Measurements from ENCODE around the gene DENND2C. TPM values are rescaled to one million over a fixed set of nuclear protein-coding genes. Genes with fewer than 3 reads are reported as not detected.

Gene DENND2C
- total RNA-seq, 1 donor from 2014 or later = 0.12 TPM

DNA sequence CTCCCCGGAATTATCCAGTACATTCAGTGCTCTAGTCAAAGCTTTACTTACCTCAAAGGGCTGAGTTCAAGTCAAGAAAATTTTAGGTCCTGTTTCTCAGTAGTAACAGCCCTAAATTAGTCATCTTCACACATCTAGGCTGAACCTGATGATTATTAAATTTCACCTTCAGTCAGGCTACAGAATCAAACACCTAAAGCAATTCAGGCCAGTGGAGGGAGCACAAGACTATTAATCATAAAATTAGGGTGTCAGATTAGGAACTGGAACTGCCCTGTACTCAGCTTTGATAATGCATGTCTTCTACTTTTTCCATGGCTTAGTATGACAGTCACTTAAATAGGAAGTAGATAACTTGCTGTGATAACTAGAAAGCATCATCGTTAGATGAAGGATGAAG lies 60.0 kb downstream of the DENND2C start:
- Mint-ChIP-seq H3K27me3 (peaks cover 5% of the 10 kb centered on the region), H3K36me3 (ENCODE audit: low read depth) (no peaks in the 10 kb centered on the region), H3K9me3 (no peaks in the 10 kb centered on the region), H3K27ac (no peak overlapping the region), H3K4me3 (no peak overlapping the region), H3K4me1 (no peaks in the 10 kb centered on the region)
- no peak for DNase-seq
- intact Hi-C loops (cut with micrococcal nuclease) = no loop called here

DNA sequence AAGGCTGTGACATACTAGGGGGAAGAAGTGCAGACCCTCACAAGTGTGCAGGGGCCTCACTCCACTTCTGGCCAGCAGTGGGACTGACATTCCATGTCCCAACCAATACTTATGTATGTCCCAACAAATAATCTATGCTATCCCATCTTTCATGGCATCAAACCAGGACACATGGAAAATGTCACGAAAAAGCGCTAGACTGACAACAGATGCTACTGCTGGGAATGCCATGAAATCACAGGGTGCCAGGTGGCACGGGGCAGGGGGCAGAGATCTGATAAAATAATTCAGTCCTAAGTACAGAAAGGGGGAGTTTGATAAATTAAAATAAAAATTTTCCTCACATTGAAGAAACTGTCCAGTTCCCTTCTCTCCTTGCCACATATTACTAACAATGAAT lies 60.8 kb downstream of the DENND2C start:
- no peak for DNase-seq
- Mint-ChIP-seq H3K4me1 (no peaks in the 10 kb centered on the region), H3K4me3 (no peak overlapping the region), H3K36me3 (ENCODE audit: low read depth) (no peaks in the 10 kb centered on the region), H3K27ac (no peak overlapping the region), H3K9me3 (no peaks in the 10 kb centered on the region), H3K27me3 (peaks cover 10% of the 10 kb centered on the region)
- intact Hi-C loops (cut with micrococcal nuclease) = no loop called here

DNA sequence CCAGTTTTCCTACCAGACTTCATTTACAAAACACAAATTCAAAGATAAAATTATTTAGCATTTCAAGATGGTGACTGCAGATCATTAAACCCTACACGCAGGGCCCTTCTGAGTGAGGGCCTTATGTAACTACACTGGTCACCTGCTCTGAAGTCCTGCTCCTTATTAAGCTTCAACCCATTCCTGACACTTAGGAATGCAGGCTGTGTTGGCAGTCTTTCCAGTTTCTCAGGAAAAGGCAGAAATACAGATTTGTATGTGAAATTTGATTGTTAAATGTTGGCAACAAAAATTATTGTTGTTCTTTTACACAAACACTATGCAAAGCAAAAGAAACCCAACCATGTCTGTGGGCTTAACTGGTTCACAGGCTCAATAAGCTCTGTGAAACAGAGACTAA lies 62.6 kb downstream of the DENND2C start:
- DNase-seq = no peak
- H3K4me3 Mint-ChIP-seq = no peak overlapping the region
- H3K27me3 Mint-ChIP-seq = peaks cover 14% of the 10 kb centered on the region
- no peaks in the 10 kb centered on the region for H3K36me3 Mint-ChIP-seq (ENCODE audit: low read depth)
- no peak overlapping the region for H3K27ac Mint-ChIP-seq
- intact Hi-C loops (cut with micrococcal nuclease) = no loop called here
- H3K9me3 Mint-ChIP-seq = no peaks in the 10 kb centered on the region
- no peaks in the 10 kb centered on the region for H3K4me1 Mint-ChIP-seq

DNA sequence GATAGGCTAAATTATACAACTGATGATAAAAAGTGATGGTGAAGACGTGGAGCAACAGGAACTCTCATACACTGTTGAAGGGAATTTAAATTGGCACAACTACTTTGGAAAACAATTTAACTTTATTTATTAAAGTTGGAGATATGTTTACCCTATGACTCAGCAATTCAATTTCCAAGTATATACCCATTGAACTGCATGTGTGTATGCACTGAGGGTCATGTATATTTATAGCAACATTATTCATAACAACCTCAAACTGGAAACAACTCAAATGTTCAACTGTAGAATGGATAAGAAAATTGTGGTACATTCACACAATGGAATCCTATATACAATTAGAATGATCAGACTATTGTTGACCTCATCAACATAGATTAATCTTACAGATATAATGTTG lies 71.9 kb downstream of the DENND2C start:
- H3K4me3 Mint-ChIP-seq = no peak overlapping the region
- no peaks in the 10 kb centered on the region for H3K4me1 Mint-ChIP-seq
- H3K27me3 Mint-ChIP-seq = peaks cover 7% of the 10 kb centered on the region
- DNase-seq = no peak
- intact Hi-C loops (cut with micrococcal nuclease) = no loop called here
- no peaks in the 10 kb centered on the region for H3K9me3 Mint-ChIP-seq
- no peak overlapping the region for H3K27ac Mint-ChIP-seq
- H3K36me3 Mint-ChIP-seq (ENCODE audit: low read depth) = no peaks in the 10 kb centered on the region

DNA sequence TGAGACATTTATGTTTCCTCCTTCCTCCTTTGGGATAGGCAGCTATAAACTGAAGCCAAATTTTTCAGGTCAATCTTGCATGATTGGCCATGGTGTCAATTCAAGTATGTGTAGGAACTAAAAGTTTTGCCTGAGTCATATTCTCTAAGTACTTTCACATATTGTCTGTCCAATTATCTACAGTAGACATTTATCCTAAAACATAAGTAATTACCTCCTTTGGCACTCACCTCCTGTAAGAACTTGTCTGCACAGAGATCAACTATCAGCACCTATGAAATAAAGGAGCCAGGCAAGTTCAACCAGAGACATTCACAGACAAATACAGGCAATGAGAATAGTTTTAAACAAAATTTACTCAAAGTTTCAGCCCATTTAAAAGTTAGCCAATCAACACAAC lies 74.2 kb downstream of the DENND2C start:
- intact Hi-C loops (cut with micrococcal nuclease) = no loop called here
- DNase-seq = no peak
- Mint-ChIP-seq H3K4me3 (no peak overlapping the region), H3K27me3 (peaks cover 7% of the 10 kb centered on the region), H3K27ac (no peak overlapping the region), H3K36me3 (ENCODE audit: low read depth) (no peaks in the 10 kb centered on the region), H3K4me1 (no peaks in the 10 kb centered on the region), H3K9me3 (no peaks in the 10 kb centered on the region)

DNA sequence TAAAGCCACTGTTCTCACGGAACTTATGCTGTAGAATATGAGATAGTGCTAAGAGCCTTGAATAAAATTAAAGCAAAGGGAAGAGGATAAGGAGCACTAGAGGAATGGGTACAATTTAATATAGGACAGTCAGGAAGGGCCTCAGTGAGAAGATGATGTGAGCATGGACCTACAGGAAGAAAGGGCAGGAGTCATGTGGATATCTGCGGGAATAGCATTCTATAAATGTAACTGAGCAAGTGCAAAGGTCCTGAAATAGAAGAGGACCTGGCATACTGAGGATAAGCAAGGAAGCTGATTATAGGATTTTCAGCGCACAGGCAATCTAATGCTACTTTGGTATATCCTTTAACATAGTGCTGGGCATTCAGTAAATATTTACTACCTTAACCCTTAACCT lies 75.8 kb downstream of the DENND2C start:
- Mint-ChIP-seq H3K9me3 (no peaks in the 10 kb centered on the region), H3K27me3 (peaks cover 9% of the 10 kb centered on the region), H3K4me3 (no peak overlapping the region), H3K36me3 (ENCODE audit: low read depth) (no peaks in the 10 kb centered on the region), H3K4me1 (no peaks in the 10 kb centered on the region), H3K27ac (no peak overlapping the region)
- DNase-seq = no peak
- intact Hi-C loops (cut with micrococcal nuclease) = no loop called here

DNA sequence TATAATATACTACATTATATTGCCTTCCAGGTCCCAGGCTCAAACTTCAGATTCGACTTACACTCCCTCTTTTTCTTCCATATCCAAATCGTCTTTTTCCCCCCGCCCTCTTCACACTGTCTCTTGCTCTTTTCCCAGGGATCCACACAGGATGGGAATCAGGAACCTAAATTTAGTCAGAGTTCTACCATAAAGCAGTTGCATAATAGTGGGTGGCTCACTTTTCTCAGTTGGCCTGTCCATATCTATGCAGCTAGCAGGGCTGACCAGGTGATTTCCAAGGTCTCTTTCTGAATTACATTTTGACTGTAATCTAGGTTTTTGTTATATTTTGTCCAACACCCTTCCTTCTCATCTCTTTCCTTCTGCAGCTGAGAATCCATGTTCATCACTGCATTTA lies 80.7 kb downstream of the DENND2C start:
- H3K4me1 Mint-ChIP-seq = no peaks in the 10 kb centered on the region
- H3K4me3 Mint-ChIP-seq = no peak overlapping the region
- no peaks in the 10 kb centered on the region for H3K36me3 Mint-ChIP-seq (ENCODE audit: low read depth)
- DNase-seq = no peak
- peaks cover 22% of the 10 kb centered on the region for H3K27me3 Mint-ChIP-seq
- intact Hi-C loops (cut with micrococcal nuclease) = loop anchor here (10.0 kb wide), 1 partner anchor 196 kb away; the partner anchor contains the start of gene SIKE1
- H3K9me3 Mint-ChIP-seq = no peaks in the 10 kb centered on the region
- H3K27ac Mint-ChIP-seq = no peak overlapping the region

DNA sequence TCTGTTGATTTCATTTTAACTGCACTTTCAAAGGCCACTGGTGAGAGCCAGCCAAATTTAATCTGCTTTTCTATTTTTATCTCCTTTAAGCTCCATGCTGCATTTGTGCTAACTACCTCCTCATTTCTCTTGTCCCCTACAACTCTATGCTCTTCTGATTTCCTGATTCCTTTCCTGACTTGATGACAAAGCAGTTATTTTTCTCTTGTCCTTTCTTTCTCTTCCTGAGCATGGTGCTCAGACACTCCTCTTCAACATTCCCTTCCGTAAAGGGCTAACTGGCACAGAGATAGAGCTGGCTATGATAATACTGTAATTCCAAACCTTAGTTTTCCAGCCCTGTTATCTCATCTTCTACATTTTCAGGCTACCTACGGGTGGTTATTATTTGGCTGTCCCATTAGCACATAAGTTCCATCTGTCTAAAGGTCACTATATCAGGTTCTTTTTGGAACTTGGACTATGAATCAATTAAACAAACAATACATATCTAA lies 81.6 kb downstream of the DENND2C start:
- Mint-ChIP-seq H3K27me3 (peaks cover 20% of the 10 kb centered on the region), H3K4me1 (no peaks in the 10 kb centered on the region), H3K27ac (no peak overlapping the region), H3K4me3 (no peak overlapping the region), H3K9me3 (no peaks in the 10 kb centered on the region), H3K36me3 (ENCODE audit: low read depth) (no peaks in the 10 kb centered on the region)
- intact Hi-C loops (cut with micrococcal nuclease) = loop anchor here (10.0 kb wide), 1 partner anchor 197 kb away; the partner anchor contains the start of gene SIKE1
- no peak for DNase-seq

DNA sequence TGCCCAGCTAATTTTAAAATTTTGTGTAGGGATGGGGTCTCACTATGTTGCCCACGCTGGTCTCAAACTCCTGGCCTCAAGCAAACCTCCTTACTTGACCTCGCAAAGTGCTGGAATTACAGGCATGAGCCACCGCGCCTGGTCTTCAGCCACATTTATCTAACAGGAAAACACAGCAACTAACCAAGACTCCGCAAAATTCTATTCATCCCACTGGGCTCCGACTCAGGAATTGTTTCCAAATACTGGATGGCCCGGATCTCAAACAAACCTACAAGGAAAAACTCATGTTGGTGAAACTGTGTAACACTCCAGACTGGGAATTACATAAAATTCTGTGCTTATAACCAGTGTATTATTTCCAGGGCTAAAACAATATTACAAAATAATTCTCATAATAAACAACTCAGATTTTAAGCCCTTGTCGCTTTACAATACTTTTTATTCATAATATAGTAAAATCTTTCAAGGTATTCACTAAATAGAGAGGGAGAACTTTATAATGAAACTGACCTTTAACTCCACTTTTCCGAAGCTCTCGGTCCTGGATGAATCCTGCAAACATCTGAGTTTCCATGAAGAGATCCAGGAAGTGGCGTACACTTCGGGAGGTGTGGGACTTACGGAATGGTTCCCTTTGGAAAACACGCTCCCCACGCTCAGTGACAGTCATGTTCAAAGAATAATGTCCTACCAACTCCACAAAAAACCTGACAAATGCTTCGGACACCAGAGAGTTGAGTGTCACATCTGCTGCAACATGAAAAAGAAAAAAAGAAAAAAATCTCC lies 82.5 kb downstream of the DENND2C start:
- Mint-ChIP-seq H3K27me3 (peaks cover 17% of the 10 kb centered on the region), H3K36me3 (ENCODE audit: low read depth) (no peaks in the 10 kb centered on the region), H3K27ac (no peak overlapping the region), H3K4me1 (peaks cover 2% of the 10 kb centered on the region), H3K9me3 (no peaks in the 10 kb centered on the region), H3K4me3 (no peak overlapping the region)
- intact Hi-C loops (cut with micrococcal nuclease) = loop anchor here (10.0 kb wide), 1 partner anchor 197 kb away; the partner anchor contains the start of gene SIKE1
- DNase-seq = no peak

DNA sequence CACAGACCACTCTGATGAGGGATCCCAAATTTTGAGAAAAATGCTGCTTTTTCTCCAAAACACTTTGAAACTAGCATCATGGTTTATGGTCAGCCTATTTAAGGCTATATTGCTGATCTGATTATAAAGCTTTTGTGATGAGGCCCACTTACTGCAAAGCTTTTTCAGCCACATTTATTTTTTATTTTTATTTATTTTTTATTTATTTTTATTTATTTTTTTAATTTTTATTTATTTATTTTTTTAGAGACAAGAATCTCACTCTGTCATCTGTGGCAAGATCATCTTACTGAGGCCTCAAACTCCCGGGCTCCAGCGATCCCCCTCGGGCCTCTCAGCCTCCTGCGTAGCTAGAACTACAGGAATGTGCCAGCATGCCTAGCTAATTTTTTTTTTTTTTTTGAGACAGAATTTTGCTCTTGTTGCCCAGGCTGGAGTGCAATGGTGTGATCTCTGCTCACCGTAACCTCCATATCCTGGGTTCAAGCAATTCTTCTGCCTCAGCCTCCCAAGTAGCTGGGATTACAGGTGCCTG lies 83.3 kb downstream of the DENND2C start:
- peaks cover 4% of the 10 kb centered on the region for H3K36me3 Mint-ChIP-seq (ENCODE audit: low read depth)
- H3K4me1 Mint-ChIP-seq = peaks cover 10% of the 10 kb centered on the region
- intact Hi-C loops (cut with micrococcal nuclease) = loop anchor here (10.0 kb wide), 1 partner anchor 198 kb away; the partner anchor contains the start of gene SIKE1

DNA sequence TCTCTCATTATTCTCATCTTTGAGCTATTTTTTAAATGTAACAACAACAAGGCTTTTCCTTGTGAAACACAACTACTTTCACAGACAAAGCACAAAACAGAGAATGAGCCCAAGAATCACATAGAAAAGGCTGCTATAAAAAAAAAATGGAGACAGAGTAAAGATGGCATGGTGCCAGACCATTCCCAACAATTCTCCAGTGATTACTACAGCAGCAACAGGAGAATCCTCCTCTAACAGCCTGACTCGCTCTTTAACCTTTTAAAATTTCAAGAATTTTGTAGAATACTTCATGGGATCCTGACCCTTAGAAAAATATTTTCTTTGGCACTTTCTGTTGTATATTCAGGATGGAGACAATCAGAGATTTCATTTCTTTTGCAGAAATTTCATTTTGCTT lies 84.6 kb downstream of the DENND2C start:
- Mint-ChIP-seq H3K4me3 (no peak overlapping the region), H3K27me3 (peaks cover 17% of the 10 kb centered on the region), H3K36me3 (ENCODE audit: low read depth) (peaks cover 7% of the 10 kb centered on the region), H3K27ac (no peak overlapping the region), H3K9me3 (no peaks in the 10 kb centered on the region), H3K4me1 (peaks cover 13% of the 10 kb centered on the region)
- intact Hi-C loops (cut with micrococcal nuclease) = loop anchor here (10.0 kb wide), 1 partner anchor 200 kb away; the partner anchor contains the start of gene SIKE1
- DNase-seq = no peak

More for the DNA sequence above, 83.3 kb downstream of the DENND2C start:
- DNase-seq = no peak
- no peak overlapping the region for H3K27ac Mint-ChIP-seq
- H3K9me3 Mint-ChIP-seq = no peaks in the 10 kb centered on the region
- no peak overlapping the region for H3K4me3 Mint-ChIP-seq
- H3K27me3 Mint-ChIP-seq = peaks cover 17% of the 10 kb centered on the region

DNA sequence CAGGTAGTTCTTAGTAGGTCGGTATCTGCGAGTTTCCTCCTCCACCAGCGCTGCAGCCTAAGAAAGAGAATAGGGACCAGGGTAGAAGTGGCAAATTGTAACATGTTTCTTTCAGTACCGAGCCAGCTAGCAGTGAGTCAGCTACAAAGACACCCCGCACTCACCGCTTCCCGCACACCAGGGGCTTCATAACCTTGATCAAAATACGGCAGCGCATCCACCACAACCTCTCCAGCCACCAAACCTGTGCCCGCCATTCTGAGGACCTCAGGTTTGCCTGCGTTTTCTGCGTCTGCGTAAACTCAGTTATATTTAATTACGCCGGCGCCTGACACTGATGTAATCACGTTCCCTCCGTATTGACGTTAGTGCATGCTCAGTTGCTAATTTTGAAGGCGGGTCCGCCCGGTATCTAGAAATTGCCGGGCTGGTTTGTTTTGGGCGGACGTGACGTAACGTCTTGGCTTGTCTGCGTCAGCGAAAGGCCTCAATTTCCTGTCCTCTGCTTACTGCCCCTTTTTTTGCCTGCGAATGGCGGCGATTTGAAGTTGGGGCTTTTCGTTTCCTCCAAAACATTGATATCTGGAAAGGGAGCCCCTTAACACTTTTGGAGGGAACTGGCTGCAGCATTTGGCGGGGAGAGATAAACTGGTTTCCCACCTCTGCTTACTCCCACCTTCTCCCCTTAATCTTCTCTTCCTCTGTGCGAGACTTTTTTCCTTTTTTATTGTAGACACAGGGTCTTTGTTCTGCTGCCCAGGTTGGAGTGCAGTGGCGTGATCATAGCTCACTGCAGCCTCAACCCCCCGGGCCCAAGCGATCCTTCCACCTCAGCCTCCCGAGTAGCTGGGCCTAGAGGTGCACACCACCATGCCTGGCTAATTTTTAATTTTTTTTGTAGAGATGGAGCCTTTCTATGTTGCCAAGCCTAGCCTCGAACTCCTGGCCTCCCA lies 88.2 kb downstream of the DENND2C start, which contains the start of gene BCAS2:
BCAS2 (minus strand) TSS at position 281 of the 953 bp plus-strand sequence; CDS start at position 257, 24 bp downstream.
- H3K27me3 Mint-ChIP-seq = peaks cover 9% of the 10 kb centered on the region

DNA sequence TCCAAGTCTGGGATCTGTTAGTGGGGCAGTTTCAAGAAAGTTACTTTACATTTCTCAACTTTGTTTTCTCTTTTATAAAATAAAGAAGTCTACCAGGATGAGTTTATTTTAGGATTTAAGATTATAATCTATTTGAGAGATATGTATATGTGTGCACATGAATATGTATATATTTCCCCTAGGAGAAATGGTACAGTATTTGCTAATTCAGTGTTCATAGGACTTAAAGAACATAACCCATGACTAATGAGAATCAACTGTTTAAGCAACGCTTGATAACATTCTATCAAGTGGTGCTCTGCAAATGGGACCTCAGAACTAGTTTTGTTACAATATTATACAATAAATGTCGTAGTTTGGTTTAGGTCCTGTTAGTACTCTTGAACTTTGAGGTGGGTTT lies 95.5 kb downstream of the DENND2C start:
- no peak for DNase-seq
- Mint-ChIP-seq H3K4me1 (peaks cover 7% of the 10 kb centered on the region), H3K27ac (no peak overlapping the region), H3K9me3 (no peaks in the 10 kb centered on the region), H3K27me3 (no peaks in the 10 kb centered on the region), H3K36me3 (ENCODE audit: low read depth) (peaks cover 59% of the 10 kb centered on the region), H3K4me3 (no peak overlapping the region)
- intact Hi-C loops (cut with micrococcal nuclease) = no loop called here

More for the DNA sequence above, 88.2 kb downstream of the DENND2C start, which contains the start of gene BCAS2:
- peaks cover 19% of the 10 kb centered on the region for H3K4me1 Mint-ChIP-seq
- H3K4me3 Mint-ChIP-seq = peak within 1 kb of the TSS; percentile 95
- peak; percentile 98 for DNase-seq
- H3K27ac Mint-ChIP-seq = peak within 1 kb of the TSS; percentile 93
- intact Hi-C loops (cut with micrococcal nuclease) = loop anchor here (1.0 to 10.0 kb wide), 6 partner anchors 70 to 235 kb away; partner anchors contain the start of genes CSDE1, DENND2C, NRAS and SIKE1
- H3K9me3 Mint-ChIP-seq = no peaks in the 10 kb centered on the region
- peaks cover 26% of the 10 kb centered on the region for H3K36me3 Mint-ChIP-seq (ENCODE audit: low read depth)

All from activated CD4-positive, alpha-beta T cell treated with anti-CD3 and anti-CD28 coated beads, Interleukin-2, amount 10 ng/mL, durations not matched to agents 24 days and 14 days (primary cell).